ENCODE measurements around the gene NR0B1.

Gene NR0B1

GRCh38 chrX:30327762-30328161 is 18.6 kb upstream of the NR0B1 start:
- TF ChIP-seq SIN3A (IDR thresholded peaks at IDR 0.05; ENCODE audit: borderline replicate concordance, insufficient read depth, low read length), result no peak
- TF ChIP-seq, protein P1, sequence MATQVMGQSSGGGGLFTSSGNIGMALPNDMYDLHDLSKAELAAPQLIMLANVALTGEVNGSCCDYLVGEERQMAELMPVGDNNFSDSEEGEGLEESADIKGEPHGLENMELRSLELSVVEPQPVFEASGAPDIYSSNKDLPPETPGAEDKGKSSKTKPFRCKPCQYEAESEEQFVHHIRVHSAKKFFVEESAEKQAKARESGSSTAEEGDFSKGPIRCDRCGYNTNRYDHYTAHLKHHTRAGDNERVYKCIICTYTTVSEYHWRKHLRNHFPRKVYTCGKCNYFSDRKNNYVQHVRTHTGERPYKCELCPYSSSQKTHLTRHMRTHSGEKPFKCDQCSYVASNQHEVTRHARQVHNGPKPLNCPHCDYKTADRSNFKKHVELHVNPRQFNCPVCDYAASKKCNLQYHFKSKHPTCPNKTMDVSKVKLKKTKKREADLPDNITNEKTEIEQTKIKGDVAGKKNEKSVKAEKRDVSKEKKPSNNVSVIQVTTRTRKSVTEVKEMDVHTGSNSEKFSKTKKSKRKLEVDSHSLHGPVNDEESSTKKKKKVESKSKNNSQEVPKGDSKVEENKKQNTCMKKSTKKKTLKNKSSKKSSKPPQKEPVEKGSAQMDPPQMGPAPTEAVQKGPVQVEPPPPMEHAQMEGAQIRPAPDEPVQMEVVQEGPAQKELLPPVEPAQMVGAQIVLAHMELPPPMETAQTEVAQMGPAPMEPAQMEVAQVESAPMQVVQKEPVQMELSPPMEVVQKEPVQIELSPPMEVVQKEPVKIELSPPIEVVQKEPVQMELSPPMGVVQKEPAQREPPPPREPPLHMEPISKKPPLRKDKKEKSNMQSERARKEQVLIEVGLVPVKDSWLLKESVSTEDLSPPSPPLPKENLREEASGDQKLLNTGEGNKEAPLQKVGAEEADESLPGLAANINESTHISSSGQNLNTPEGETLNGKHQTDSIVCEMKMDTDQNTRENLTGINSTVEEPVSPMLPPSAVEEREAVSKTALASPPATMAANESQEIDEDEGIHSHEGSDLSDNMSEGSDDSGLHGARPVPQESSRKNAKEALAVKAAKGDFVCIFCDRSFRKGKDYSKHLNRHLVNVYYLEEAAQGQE (IDR thresholded peaks at IDR 0.05; ENCODE audit: insufficient read depth in 1 of 2, low read depth in 2 of 2, low read length in 2 of 2), result no peak
- TF ChIP-seq POLR2AphosphoS5 (IDR thresholded peaks at IDR 0.05; ENCODE audit: low read depth, low read length), result no peak
- no peak for TF ChIP-seq TAF1 (IDR thresholded peaks at IDR 0.05; ENCODE audit: borderline replicate concordance, insufficient read depth, low read length)
- no peak for TF ChIP-seq FOXP2 (optimal IDR thresholded peaks at IDR 0.05; ENCODE audit: borderline replicate concordance, extremely low read depth, extremely low read length, insufficient read depth)

DNA sequence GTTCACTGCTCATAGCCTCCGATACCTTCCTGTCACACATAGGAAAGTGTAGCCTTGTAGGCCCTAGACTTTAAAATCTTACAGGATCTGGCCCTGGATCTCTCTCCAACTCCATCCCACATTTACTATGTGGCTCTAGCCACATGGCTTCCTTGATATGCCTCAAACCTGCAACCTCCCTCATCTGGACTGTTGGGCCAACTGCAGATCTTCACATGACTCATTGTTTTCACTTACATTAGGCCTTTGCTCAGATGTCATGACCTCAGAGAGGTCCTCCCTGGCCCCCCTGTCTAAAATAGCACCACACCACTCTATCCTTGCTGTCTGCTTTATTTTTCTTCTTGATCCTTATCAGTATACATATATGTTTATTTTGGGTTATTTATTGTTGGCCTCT is 8.1 kb upstream of the NR0B1 start:
- TF ChIP-seq SIN3A (IDR thresholded peaks at IDR 0.05; ENCODE audit: borderline replicate concordance, insufficient read depth, low read length) (no peak), FOXP2 (optimal IDR thresholded peaks at IDR 0.05; ENCODE audit: borderline replicate concordance, extremely low read depth, extremely low read length, insufficient read depth) (no peak), POLR2AphosphoS5 (IDR thresholded peaks at IDR 0.05; ENCODE audit: low read depth, low read length) (no peak), TAF1 (IDR thresholded peaks at IDR 0.05; ENCODE audit: borderline replicate concordance, insufficient read depth, low read length) (no peak)
- TF ChIP-seq, protein P1 (IDR thresholded peaks at IDR 0.05; ENCODE audit: insufficient read depth in 1 of 2, low read depth in 2 of 2, low read length in 2 of 2), result no peak

DNA sequence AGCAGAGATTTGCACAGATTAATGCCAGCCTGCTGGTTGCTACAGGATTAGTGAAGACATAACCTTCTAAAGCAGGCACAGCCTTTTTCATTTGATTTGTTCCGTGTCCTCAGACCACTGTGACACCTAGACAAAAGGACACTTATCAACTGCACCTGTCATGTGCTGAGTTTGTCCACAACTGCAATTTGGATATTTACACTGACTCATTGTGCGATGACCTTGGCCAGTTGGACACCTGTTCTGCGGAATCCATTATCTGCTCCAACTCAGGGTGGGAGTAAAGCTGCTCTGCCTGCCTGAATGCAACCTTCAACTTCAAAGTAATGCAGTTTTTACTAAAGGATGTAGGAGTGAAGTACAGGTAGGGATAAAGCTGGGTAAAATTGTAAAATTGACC is 4.1 kb upstream of the NR0B1 start:
- no peak for TF ChIP-seq FOXP2 (optimal IDR thresholded peaks at IDR 0.05; ENCODE audit: borderline replicate concordance, extremely low read depth, extremely low read length, insufficient read depth)
- no peak for TF ChIP-seq POLR2AphosphoS5 (IDR thresholded peaks at IDR 0.05; ENCODE audit: low read depth, low read length)
- TF ChIP-seq, protein P1 (IDR thresholded peaks at IDR 0.05; ENCODE audit: insufficient read depth in 1 of 2, low read depth in 2 of 2, low read length in 2 of 2), result no peak
- no peak for TF ChIP-seq TAF1 (IDR thresholded peaks at IDR 0.05; ENCODE audit: borderline replicate concordance, insufficient read depth, low read length)
- no peak for TF ChIP-seq SIN3A (IDR thresholded peaks at IDR 0.05; ENCODE audit: borderline replicate concordance, insufficient read depth, low read length)

GRCh38 chrX:30312858-30313257 is 3.7 kb upstream of the NR0B1 start:
- no peak for TF ChIP-seq FOXP2 (optimal IDR thresholded peaks at IDR 0.05; ENCODE audit: borderline replicate concordance, extremely low read depth, extremely low read length, insufficient read depth)
- TF ChIP-seq SIN3A (IDR thresholded peaks at IDR 0.05; ENCODE audit: borderline replicate concordance, insufficient read depth, low read length), result no peak
- TF ChIP-seq, protein P1 (IDR thresholded peaks at IDR 0.05; ENCODE audit: insufficient read depth in 1 of 2, low read depth in 2 of 2, low read length in 2 of 2), result no peak
- no peak for TF ChIP-seq POLR2AphosphoS5 (IDR thresholded peaks at IDR 0.05; ENCODE audit: low read depth, low read length)
- no peak for TF ChIP-seq TAF1 (IDR thresholded peaks at IDR 0.05; ENCODE audit: borderline replicate concordance, insufficient read depth, low read length)
